Measurements from ENCODE around the gene SMG6.

SMG6 gene

GRCh38 chr17:2299136-2299535 lies 4.4 kb downstream of the SMG6 start:
- no peak overlapping the region for H3K4me3 ChIP-seq (ENCODE audit: low read length)
- H3K27ac ChIP-seq (ENCODE audit: low read depth, low read length): no peak overlapping the region
- no peaks in the 10 kb centered on the region for H3K27me3 ChIP-seq (ENCODE audit: insufficient read depth, low read length, poor library complexity)
- H3K4me1 ChIP-seq (ENCODE audit: control insufficient read depth, low read depth, low read length): no peaks in the 10 kb centered on the region
- peaks cover 7% of the 10 kb centered on the region for H3K79me2 ChIP-seq (ENCODE audit: control insufficient read depth, insufficient read depth, low read length)
- H3K36me3 ChIP-seq (ENCODE audit: control insufficient read depth, insufficient read depth, low read length): peaks cover 2% of the 10 kb centered on the region
- H2BK5ac ChIP-seq (ENCODE audit: low read length): no peak overlapping the region
- no peak overlapping the region for H3K56ac ChIP-seq (ENCODE audit: low read length)
- H3K4ac ChIP-seq (ENCODE audit: low read depth, low read length): no peak overlapping the region
- H3K4me2 ChIP-seq (ENCODE audit: low read length): no peak overlapping the region
- no peak overlapping the region for H4K8ac ChIP-seq (ENCODE audit: low read depth, low read length)
- no peak overlapping the region for H4K5ac ChIP-seq (ENCODE audit: low read length)
- DNase-seq: no peak
- H3K79me1 ChIP-seq (ENCODE audit: low read length): peaks cover 29% of the 10 kb centered on the region
- H3K18ac ChIP-seq (ENCODE audit: low read length): no peak overlapping the region
- no peak overlapping the region for H2BK120ac ChIP-seq (ENCODE audit: low read depth, low read length)
- no CpG with 5 or more reads among the region's 12 CpGs for WGBS (ENCODE audit: extremely low coverage, insufficient coverage, low lambda C conversion rate)
- H2AK5ac ChIP-seq (ENCODE audit: low read length): no peak overlapping the region
- no peak overlapping the region for H3K9ac ChIP-seq (ENCODE audit: low read length)
- no peak overlapping the region for H3K23ac ChIP-seq (ENCODE audit: low read length)
- H2BK15ac ChIP-seq (replicated peaks; ENCODE audit: low read depth): no peak overlapping the region

- H3K27ac ChIP-seq (ENCODE audit: low read depth, low read length): no peak overlapping the region
Measured at GRCh38 chr17:2297023-2297422, 6.6 kb downstream of the SMG6 start.

GRCh38 chr17:2295575-2295974 lies 8.0 kb downstream of the SMG6 start:
- Histone ChIP-seq H2BK5ac (ENCODE audit: low read length) (no peak overlapping the region), H3K79me2 (ENCODE audit: control insufficient read depth, insufficient read depth, low read length) (peaks cover 4% of the 10 kb centered on the region), H4K8ac (ENCODE audit: low read depth, low read length) (no peak overlapping the region), H2BK120ac (ENCODE audit: low read depth, low read length) (no peak overlapping the region), H4K5ac (ENCODE audit: low read length) (no peak overlapping the region), H3K4me3 (ENCODE audit: low read length) (no peak overlapping the region), H3K27me3 (ENCODE audit: insufficient read depth, low read length, poor library complexity) (no peaks in the 10 kb centered on the region), H3K23ac (ENCODE audit: low read length) (no peak overlapping the region), H3K4me2 (ENCODE audit: low read length) (no peak overlapping the region), H3K4ac (ENCODE audit: low read depth, low read length) (no peak overlapping the region), H3K56ac (ENCODE audit: low read length) (no peak overlapping the region), H2BK15ac (replicated peaks; ENCODE audit: low read depth) (no peak overlapping the region), H3K9ac (ENCODE audit: low read length) (no peak overlapping the region), H3K79me1 (ENCODE audit: low read length) (peaks cover 33% of the 10 kb centered on the region), H3K18ac (ENCODE audit: low read length) (no peak overlapping the region), H3K4me1 (ENCODE audit: control insufficient read depth, low read depth, low read length) (no peaks in the 10 kb centered on the region), H3K27ac (ENCODE audit: low read depth, low read length) (no peak overlapping the region), H3K36me3 (ENCODE audit: control insufficient read depth, insufficient read depth, low read length) (peaks cover 8% of the 10 kb centered on the region), H2AK5ac (ENCODE audit: low read length) (no peak overlapping the region)
- no CpG with 5 or more reads among the region's 1 CpG for WGBS (ENCODE audit: extremely low coverage, insufficient coverage, low lambda C conversion rate)
- no peak for DNase-seq

More at GRCh38 chr17:2297023-2297422, 6.6 kb downstream of the SMG6 start:
- Histone ChIP-seq H3K79me1 (ENCODE audit: low read length) (peaks cover 34% of the 10 kb centered on the region), H2AK5ac (ENCODE audit: low read length) (no peak overlapping the region), H4K5ac (ENCODE audit: low read length) (no peak overlapping the region), H3K36me3 (ENCODE audit: control insufficient read depth, insufficient read depth, low read length) (peaks cover 8% of the 10 kb centered on the region), H3K18ac (ENCODE audit: low read length) (no peak overlapping the region), H3K4ac (ENCODE audit: low read depth, low read length) (no peak overlapping the region), H2BK15ac (replicated peaks; ENCODE audit: low read depth) (no peak overlapping the region), H3K4me2 (ENCODE audit: low read length) (no peak overlapping the region), H3K79me2 (ENCODE audit: control insufficient read depth, insufficient read depth, low read length) (peaks cover 10% of the 10 kb centered on the region), H3K23ac (ENCODE audit: low read length) (no peak overlapping the region), H3K4me3 (ENCODE audit: low read length) (no peak overlapping the region), H3K27me3 (ENCODE audit: insufficient read depth, low read length, poor library complexity) (no peaks in the 10 kb centered on the region), H3K9ac (ENCODE audit: low read length) (no peak overlapping the region), H2BK5ac (ENCODE audit: low read length) (no peak overlapping the region), H3K4me1 (ENCODE audit: control insufficient read depth, low read depth, low read length) (no peaks in the 10 kb centered on the region), H4K8ac (ENCODE audit: low read depth, low read length) (no peak overlapping the region), H2BK120ac (ENCODE audit: low read depth, low read length) (no peak overlapping the region), H3K56ac (ENCODE audit: low read length) (no peak overlapping the region)
- no CpG with 5 or more reads among the region's 5 CpGs for WGBS (ENCODE audit: extremely low coverage, insufficient coverage, low lambda C conversion rate)
- DNase-seq: no peak

GRCh38 chr17:2292100-2292499 lies 11.5 kb downstream of the SMG6 start:
- Histone ChIP-seq H4K5ac (ENCODE audit: low read length) (no peak overlapping the region), H2BK15ac (replicated peaks; ENCODE audit: low read depth) (no peak overlapping the region), H3K18ac (ENCODE audit: low read length) (no peak overlapping the region), H3K23ac (ENCODE audit: low read length) (no peak overlapping the region), H3K4me3 (ENCODE audit: low read length) (no peak overlapping the region), H3K9ac (ENCODE audit: low read length) (no peak overlapping the region), H3K56ac (ENCODE audit: low read length) (no peak overlapping the region), H3K4ac (ENCODE audit: low read depth, low read length) (no peak overlapping the region), H3K36me3 (ENCODE audit: control insufficient read depth, insufficient read depth, low read length) (peaks cover 10% of the 10 kb centered on the region), H3K4me1 (ENCODE audit: control insufficient read depth, low read depth, low read length) (no peaks in the 10 kb centered on the region), H3K79me2 (ENCODE audit: control insufficient read depth, insufficient read depth, low read length) (peaks cover 4% of the 10 kb centered on the region), H2AK5ac (ENCODE audit: low read length) (no peak overlapping the region), H3K79me1 (ENCODE audit: low read length) (peaks cover 20% of the 10 kb centered on the region), H3K27ac (ENCODE audit: low read depth, low read length) (no peak overlapping the region), H2BK120ac (ENCODE audit: low read depth, low read length) (no peak overlapping the region), H3K27me3 (ENCODE audit: insufficient read depth, low read length, poor library complexity) (no peaks in the 10 kb centered on the region), H3K4me2 (ENCODE audit: low read length) (no peak overlapping the region), H4K8ac (ENCODE audit: low read depth, low read length) (no peak overlapping the region), H2BK5ac (ENCODE audit: low read length) (no peak overlapping the region)
- WGBS (ENCODE audit: extremely low coverage, insufficient coverage, low lambda C conversion rate): no CpG with 5 or more reads among the region's 2 CpGs
- DNase-seq: no peak

GRCh38 chr17:2289878-2290478 lies 13.6 kb downstream of the SMG6 start:
- no peak overlapping the region for H3K27ac ChIP-seq (ENCODE audit: low read depth, low read length)
- H3K18ac ChIP-seq (ENCODE audit: low read length): no peak overlapping the region
- H2BK120ac ChIP-seq (ENCODE audit: low read depth, low read length): no peak overlapping the region
- no peaks in the 10 kb centered on the region for H3K4me1 ChIP-seq (ENCODE audit: control insufficient read depth, low read depth, low read length)
- H4K8ac ChIP-seq (ENCODE audit: low read depth, low read length): no peak overlapping the region
- no peak overlapping the region for H3K4me3 ChIP-seq (ENCODE audit: low read length)
- H3K4me2 ChIP-seq (ENCODE audit: low read length): no peak overlapping the region
- peaks cover 4% of the 10 kb centered on the region for H3K79me2 ChIP-seq (ENCODE audit: control insufficient read depth, insufficient read depth, low read length)
- no peak overlapping the region for H2AK5ac ChIP-seq (ENCODE audit: low read length)
- no peaks in the 10 kb centered on the region for H3K27me3 ChIP-seq (ENCODE audit: insufficient read depth, low read length, poor library complexity)
- H3K36me3 ChIP-seq (ENCODE audit: control insufficient read depth, insufficient read depth, low read length): peaks cover 10% of the 10 kb centered on the region
- no peak overlapping the region for H2BK5ac ChIP-seq (ENCODE audit: low read length)
- H3K4ac ChIP-seq (ENCODE audit: low read depth, low read length): no peak overlapping the region
- DNase-seq: no peak
- H4K5ac ChIP-seq (ENCODE audit: low read length): no peak overlapping the region
- no peak overlapping the region for H2BK15ac ChIP-seq (replicated peaks; ENCODE audit: low read depth)
- H3K79me1 ChIP-seq (ENCODE audit: low read length): peaks cover 12% of the 10 kb centered on the region
- no peak overlapping the region for H3K23ac ChIP-seq (ENCODE audit: low read length)
- no peak overlapping the region for H3K9ac ChIP-seq (ENCODE audit: low read length)
- no peak overlapping the region for H3K56ac ChIP-seq (ENCODE audit: low read length)
- no CpG with 5 or more reads among the region's 5 CpGs for WGBS (ENCODE audit: extremely low coverage, insufficient coverage, low lambda C conversion rate)

GRCh38 chr17:2283302-2283701 lies 20.3 kb downstream of the SMG6 start:
- Histone ChIP-seq H3K23ac (ENCODE audit: low read length) (no peak overlapping the region), H3K4ac (ENCODE audit: low read depth, low read length) (no peak overlapping the region), H2BK5ac (ENCODE audit: low read length) (no peak overlapping the region), H4K5ac (ENCODE audit: low read length) (no peak overlapping the region), H3K56ac (ENCODE audit: low read length) (no peak overlapping the region), H4K8ac (ENCODE audit: low read depth, low read length) (no peak overlapping the region), H3K36me3 (ENCODE audit: control insufficient read depth, insufficient read depth, low read length) (peaks cover 10% of the 10 kb centered on the region), H3K18ac (ENCODE audit: low read length) (no peak overlapping the region), H2AK5ac (ENCODE audit: low read length) (no peak overlapping the region), H3K4me2 (ENCODE audit: low read length) (no peak overlapping the region), H3K4me3 (ENCODE audit: low read length) (no peak overlapping the region), H3K79me1 (ENCODE audit: low read length) (no peaks in the 10 kb centered on the region), H2BK120ac (ENCODE audit: low read depth, low read length) (no peak overlapping the region), H2BK15ac (replicated peaks; ENCODE audit: low read depth) (no peak overlapping the region), H3K27me3 (ENCODE audit: insufficient read depth, low read length, poor library complexity) (no peaks in the 10 kb centered on the region), H3K79me2 (ENCODE audit: control insufficient read depth, insufficient read depth, low read length) (no peaks in the 10 kb centered on the region), H3K4me1 (ENCODE audit: control insufficient read depth, low read depth, low read length) (no peaks in the 10 kb centered on the region), H3K27ac (ENCODE audit: low read depth, low read length) (no peak overlapping the region), H3K9ac (ENCODE audit: low read length) (no peak overlapping the region)
- no peak for DNase-seq
- no CpG with 5 or more reads among the region's 7 CpGs for WGBS (ENCODE audit: extremely low coverage, insufficient coverage, low lambda C conversion rate)

All from mesendoderm (in vitro differentiated cells).